SK-N-MC (cell line): Measurements from ENCODE around the gene METTL16.
A peak's percentile ranks its signal among the peaks of the same experiment; 100 is the strongest.

Experiments used
- DNase-seq: peaks from one replicate; pipeline ENCODE4 v3.0.0-alpha.2; 2011; ENCODE audit warnings: low read depth, low spot score
- H3K27ac ChIP-seq: fragments of 200-600 bp; sonication (generic); 2 replicates; pipeline ENCODE4 v1.5.1; 2016; ENCODE audit warnings: mixed run types
- H3K36me3 ChIP-seq: fragments of 200-600 bp; sonication (generic); 2 replicates; pipeline ENCODE4 v1.6.1; 2017; ENCODE audit warnings: antibody characterized with exemption, low read length, mixed read lengths; ENCODE audit not compliant: insufficient read depth
- H3K4me3 ChIP-seq: fragments of 200-600 bp; sonication (generic); 2 replicates; pipeline ENCODE4 v1.5.1; 2016
- H3K9ac ChIP-seq: fragments of 200-600 bp; sonication (generic); 2 replicates; pipeline ENCODE4 v1.8.0; 2017; ENCODE audit warnings: mixed run types, mixed read lengths; ENCODE audit not compliant: insufficient read length
- H3K9me3 ChIP-seq: fragments of 200-600 bp; sonication (generic); 2 replicates; pipeline ENCODE4 v1.6.1; 2017; ENCODE audit warnings: low read depth, mild to moderate bottlenecking, antibody characterized with exemption, low read length, moderate library complexity, mixed read lengths
- EZH2 ChIP-seq: fragments of 200-600 bp; sonication (generic); IDR thresholded peaks from one replicate; pipeline ENCODE4 v1.6.1; 2017; ENCODE audit warnings: antibody characterized with exemption
- FOXP2 ChIP-seq: optimal IDR thresholded peaks from 2 replicates; pipeline ENCODE3; 2011; ENCODE audit warnings: mild to moderate bottlenecking, moderate library complexity; ENCODE audit not compliant: insufficient read depth; ENCODE audit errors: extremely low read length, control extremely low read depth
- POLR2AphosphoS5 ChIP-seq: IDR thresholded peaks from 2 replicates; pipeline ENCODE4 v1.6.1; 2012; ENCODE audit warnings: mild to moderate bottlenecking, low read depth, low read length, borderline replicate concordance

Gene METTL16

DNA sequence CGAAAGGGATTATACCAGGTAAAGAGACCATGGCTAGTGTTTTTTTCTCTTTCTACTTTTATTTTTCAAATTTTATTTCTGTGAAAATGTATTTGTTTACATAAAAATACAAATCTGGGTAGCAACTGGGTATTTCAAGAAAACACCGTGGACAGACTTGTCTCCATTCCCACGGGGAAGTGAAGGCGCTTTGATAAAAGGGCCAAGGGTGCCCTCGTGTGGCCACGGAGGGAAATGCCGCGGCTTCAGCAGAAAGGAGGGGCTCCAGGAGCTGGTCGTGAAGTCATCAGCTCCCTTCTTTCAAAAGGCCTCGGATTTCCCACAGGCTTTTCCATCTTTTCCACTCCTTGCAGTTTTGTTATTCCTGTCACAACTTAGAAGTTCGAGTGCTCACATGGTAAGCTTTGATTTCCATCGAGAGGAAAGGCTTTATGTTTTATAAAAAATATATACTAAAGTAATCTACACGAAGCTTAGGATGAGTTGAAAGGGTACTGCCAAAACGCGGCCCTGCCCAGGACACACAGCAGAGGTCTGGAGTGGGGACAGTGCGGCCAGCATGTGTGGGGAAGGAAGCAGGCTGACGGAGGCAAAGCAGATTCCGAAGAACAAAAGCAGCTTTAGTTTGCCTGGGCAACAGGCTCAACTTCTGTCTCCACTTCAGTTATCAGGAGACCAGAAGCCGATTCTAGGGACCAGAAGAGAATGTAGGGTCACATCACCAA is 95.5 kb downstream of the METTL16 start:
- H3K36me3 ChIP-seq: peaks cover 33% of the 10 kb centered on the region; the same call in 1 of the 2 replicates
- H3K9me3 ChIP-seq: no peaks in the 10 kb centered on the region
- H3K9ac ChIP-seq: no peak overlapping the region
- no peak overlapping the region for H3K4me3 ChIP-seq
- no peak overlapping the region for H3K27ac ChIP-seq
- TF ChIP-seq POLR2AphosphoS5: no peak
- no peak for TF ChIP-seq EZH2
- TF ChIP-seq FOXP2: no peak
- DNase-seq: no peak

DNA sequence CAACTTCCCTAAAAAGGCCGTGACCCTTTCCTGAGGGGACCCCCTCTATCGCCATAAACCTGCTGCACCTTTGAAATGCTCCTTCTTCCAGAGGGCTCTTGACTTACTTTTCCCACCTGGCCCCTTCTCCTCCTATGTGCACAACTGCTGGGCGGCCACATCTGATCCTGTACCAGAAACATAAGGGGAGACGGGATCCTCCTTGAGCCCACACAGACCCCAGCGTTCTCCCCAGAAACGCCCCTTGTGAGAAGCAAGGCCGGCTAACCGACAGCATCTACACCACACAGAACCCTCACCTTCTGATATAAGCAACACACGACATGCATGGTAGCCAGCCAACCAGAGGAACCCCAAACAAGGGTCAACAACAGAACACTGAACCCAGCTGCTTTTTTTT is 96.6 kb downstream of the METTL16 start:
- no peak overlapping the region for H3K9ac ChIP-seq
- H3K4me3 ChIP-seq: no peak overlapping the region
- peaks cover 29% of the 10 kb centered on the region; the same call in 1 of the 2 replicates for H3K36me3 ChIP-seq
- TF ChIP-seq POLR2AphosphoS5: no peak
- no peak for TF ChIP-seq EZH2
- TF ChIP-seq FOXP2: no peak
- DNase-seq: no peak
- no peaks in the 10 kb centered on the region for H3K9me3 ChIP-seq
- no peak overlapping the region for H3K27ac ChIP-seq

DNA sequence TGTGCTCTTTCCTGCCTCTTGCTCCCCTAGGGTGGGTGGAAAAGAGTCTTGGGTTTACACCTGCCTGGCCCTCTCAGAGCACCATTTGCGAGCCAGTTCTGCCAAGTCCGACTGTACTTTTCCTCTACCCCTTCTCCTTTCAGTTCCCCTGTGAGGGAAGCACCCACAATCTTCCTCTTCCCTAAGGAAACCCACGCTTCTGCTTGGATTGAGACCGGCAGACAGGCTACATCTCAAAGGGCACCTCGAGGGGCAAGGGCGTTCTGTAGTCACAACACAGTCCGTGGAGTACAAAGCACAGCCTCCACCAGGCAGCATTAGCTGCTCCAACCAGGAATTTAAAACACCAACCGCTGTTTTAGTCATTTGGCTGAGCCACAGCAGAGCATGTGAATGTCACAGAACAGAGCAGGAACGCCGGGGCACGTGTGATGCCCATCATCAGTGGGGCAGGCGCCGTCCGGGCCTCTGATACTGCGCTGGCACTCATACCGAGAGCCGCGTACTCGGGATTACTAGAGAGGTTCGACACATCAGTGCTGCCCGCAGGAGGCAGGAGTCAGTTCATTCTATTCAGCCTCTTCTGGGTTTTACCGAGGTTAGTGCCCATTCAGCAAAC is 97.1 kb downstream of the METTL16 start:
- DNase-seq: no peak
- Histone ChIP-seq H3K27ac (no peak overlapping the region), H3K9ac (no peak overlapping the region), H3K9me3 (no peaks in the 10 kb centered on the region), H3K4me3 (no peak overlapping the region), H3K36me3 (peaks cover 23% of the 10 kb centered on the region; the same call in 1 of the 2 replicates)
- no peak for TF ChIP-seq FOXP2
- no peak for TF ChIP-seq EZH2
- TF ChIP-seq POLR2AphosphoS5: no peak

DNA sequence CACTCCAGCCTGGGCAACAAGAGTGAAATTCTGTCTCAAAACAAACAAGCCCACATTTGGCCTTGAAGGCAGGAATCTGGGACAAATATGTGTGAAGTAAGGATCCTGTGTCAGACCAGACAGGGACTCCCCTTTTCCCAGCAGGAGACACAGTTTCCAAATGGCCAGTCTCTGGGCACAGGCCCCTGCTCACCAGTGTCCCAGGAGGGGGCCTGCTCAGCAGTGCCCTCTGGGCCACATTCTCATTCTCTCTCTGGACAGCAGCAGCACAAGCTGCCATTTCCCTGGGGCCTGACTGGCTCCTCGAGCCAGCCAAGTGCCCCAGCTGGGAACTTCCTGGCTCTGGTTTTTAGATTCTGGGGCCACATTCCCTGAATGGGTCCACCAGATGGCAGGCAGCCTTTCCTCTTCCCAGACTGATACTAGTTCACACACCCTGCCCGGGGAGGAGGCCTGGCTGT is 99.1 kb downstream of the METTL16 start:
- Histone ChIP-seq H3K36me3 (peaks cover 14% of the 10 kb centered on the region; the same call in 1 of the 2 replicates), H3K4me3 (no peak overlapping the region), H3K9me3 (no peaks in the 10 kb centered on the region), H3K9ac (peak overlapping the region; percentile 20), H3K27ac (peak overlapping the region; percentile 57)
- DNase-seq: no peak
- TF ChIP-seq FOXP2: no peak
- TF ChIP-seq EZH2: no peak
- no peak for TF ChIP-seq POLR2AphosphoS5

DNA sequence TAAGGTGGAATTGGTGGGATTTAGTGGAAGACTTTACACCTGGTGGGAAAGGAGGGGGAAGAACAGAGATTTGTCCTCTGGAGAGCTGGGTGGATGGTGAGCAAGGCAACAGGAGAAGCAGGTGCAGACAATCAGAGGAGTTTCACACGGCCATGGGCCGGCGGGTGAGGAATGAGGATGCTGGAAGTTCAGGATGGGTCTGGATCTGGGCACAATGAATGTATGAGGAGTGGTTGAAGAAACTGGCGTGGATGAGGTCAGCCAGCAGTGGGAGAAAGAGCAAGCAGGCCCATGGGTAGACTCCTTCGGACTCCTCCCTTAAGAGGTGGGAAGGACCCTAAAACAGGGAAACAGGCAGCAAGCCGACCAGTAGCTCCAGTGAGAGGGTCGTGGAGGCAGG is 100.7 kb downstream of the METTL16 start:
- DNase-seq: no peak
- no peaks in the 10 kb centered on the region for H3K9me3 ChIP-seq
- no peak overlapping the region for H3K27ac ChIP-seq
- H3K36me3 ChIP-seq: peaks cover 14% of the 10 kb centered on the region; the same call in 1 of the 2 replicates
- H3K9ac ChIP-seq: no peak overlapping the region
- TF ChIP-seq POLR2AphosphoS5: no peak
- no peak for TF ChIP-seq FOXP2
- no peak for TF ChIP-seq EZH2
- H3K4me3 ChIP-seq: no peak overlapping the region

DNA sequence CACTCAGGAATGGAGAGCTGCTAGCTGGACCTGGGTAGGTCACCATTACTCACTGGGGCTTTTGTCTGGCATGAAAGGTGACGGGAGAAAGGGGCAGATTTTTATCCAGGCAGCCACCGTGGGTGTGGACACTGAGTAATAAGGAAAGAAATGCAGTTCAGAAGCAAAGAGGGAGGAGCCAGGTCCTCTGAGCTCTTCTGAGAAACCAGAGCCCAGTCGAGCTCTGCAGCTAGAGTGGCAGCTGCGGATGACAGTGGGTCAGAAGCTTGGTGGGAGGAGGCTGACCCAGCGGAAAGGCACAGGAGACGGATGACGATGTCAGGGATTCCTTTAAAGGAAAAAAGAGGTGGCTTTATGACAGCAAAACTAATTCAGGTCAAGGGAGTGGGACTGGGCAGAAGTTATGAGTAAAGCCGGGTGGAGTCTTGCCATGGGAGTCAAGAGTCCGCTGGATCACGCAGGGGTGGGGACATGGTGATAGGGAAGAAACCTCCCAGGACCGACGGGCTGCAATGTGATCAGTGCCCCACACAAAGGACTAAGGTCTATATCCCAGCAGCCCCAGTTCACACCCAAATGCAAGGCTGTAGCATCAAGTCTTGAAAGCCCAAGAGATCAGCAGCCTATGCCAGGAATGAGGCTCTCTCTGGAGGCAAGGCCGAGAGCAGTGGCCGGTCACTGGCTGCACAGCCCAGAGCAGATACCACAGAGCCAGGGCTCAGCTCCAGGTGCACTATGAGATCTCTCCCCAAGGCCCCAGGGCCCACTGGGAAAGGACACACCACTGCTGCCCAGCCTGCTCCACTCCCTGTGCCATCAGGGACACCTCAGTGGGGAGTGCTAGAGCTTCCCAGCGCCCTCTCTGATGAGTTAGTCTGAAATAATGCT is 104.5 kb downstream of the METTL16 start:
- H3K9ac ChIP-seq: no peak overlapping the region
- DNase-seq: no peak
- H3K27ac ChIP-seq: no peak overlapping the region

DNA sequence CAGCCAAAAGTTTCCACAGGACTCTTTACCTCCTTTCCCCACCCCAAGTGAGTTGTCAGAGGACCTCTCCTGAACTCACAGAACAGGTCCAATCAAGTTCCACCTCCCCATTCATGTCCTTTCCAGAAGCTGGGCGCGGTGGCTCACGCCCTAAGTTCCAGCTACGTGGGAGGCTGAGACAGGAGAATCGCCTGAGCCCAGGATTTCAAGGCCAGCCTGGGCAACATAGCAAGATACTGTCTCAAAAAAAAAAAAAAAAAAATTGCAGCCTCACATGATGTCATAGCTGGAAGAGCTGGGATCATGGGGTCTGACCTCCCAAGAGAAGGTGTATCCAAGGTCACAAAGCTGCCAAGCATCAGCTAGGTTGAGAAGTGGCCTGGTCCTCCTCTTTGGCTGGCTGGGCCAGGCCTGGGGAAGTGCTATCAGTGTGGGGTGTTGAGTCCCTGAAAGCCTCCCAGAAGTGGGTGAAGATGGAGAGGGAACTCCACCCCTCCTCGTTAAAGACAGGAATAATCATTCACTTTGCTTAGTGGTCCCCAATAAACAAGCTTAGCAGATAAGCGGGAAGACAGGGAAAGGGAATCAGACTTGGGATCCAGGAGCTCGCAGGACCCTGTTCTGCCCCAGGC is 105.3 kb downstream of the METTL16 start:
- no peak overlapping the region for H3K27ac ChIP-seq
- no peak overlapping the region for H3K9ac ChIP-seq
- no peak overlapping the region for H3K4me3 ChIP-seq
- DNase-seq: no peak
- H3K9me3 ChIP-seq: no peaks in the 10 kb centered on the region
- TF ChIP-seq POLR2AphosphoS5: no peak
- TF ChIP-seq EZH2: no peak
- TF ChIP-seq FOXP2: no peak
- H3K36me3 ChIP-seq: no peaks in the 10 kb centered on the region

More for the DNA sequence above, 104.5 kb downstream of the METTL16 start:
- Histone ChIP-seq H3K36me3 (no peaks in the 10 kb centered on the region), H3K9me3 (no peaks in the 10 kb centered on the region), H3K4me3 (no peak overlapping the region)
- TF ChIP-seq FOXP2: no peak
- TF ChIP-seq POLR2AphosphoS5: no peak
- no peak for TF ChIP-seq EZH2
